Lower lobe of right lung (tissue), 2 donors: ENCODE data around the gene NRN1L. TPM values are rescaled to one million over a fixed set of nuclear protein-coding genes. Genes with fewer than 3 reads are reported as not detected.

ENCODE experiments used
- ATAC-seq, 2 donors: fragments of 200-7000 bp; cut with Tn5 transposase; one replicate each; pipeline ENCODE4 v1.9.1; 2020 to 2022; ENCODE audit warnings: mild to moderate bottlenecking in 2 of 2, moderate library complexity in 2 of 2
- DNase-seq: peaks from one replicate; pipeline ENCODE4 v3.0.0-alpha.2; 2020
- H3K27ac ChIP-seq: fragments of 200-600 bp; one replicate; pipeline ENCODE4 v1.8.0; 2022
- H3K27me3 ChIP-seq: fragments of 200-600 bp; one replicate; pipeline ENCODE4 v1.8.0; 2022; ENCODE audit warnings: low read depth
- H3K36me3 ChIP-seq: fragments of 200-600 bp; one replicate; pipeline ENCODE4 v1.8.0; 2022; ENCODE audit warnings: mild to moderate bottlenecking
- H3K4me1 ChIP-seq: fragments of 200-600 bp; one replicate; pipeline ENCODE4 v1.8.0; 2022
- H3K4me3 ChIP-seq: fragments of 200-600 bp; one replicate; pipeline ENCODE4 v1.8.0; 2022; ENCODE audit warnings: mild to moderate bottlenecking
- H3K9me3 ChIP-seq: fragments of 200-600 bp; one replicate; pipeline ENCODE4 v1.8.0; 2022
- intact Hi-C: fragments of 100-400 bp; cut with DNase I; formaldehyde crosslinking; loops from one replicate; pipeline ENCODE4 v1.11.0; 2022
- total RNA-seq: library from RNA; stranded (reverse); fragmentation: NEBNext Ultra II Directional; extraction: Animal tissue kit (Norgen Biotek cat#: 25700); gene quantifications from one replicate; pipeline ENCODE4 v1.2.1, GENCODE V29; 2021
- TF ChIP-seq, protein P1 (sequence below): fragments of 200-600 bp; IDR thresholded peaks from one replicate; pipeline ENCODE4 v1.8.0; 2022; ENCODE audit warnings: antibody characterized with exemption, mild to moderate bottlenecking
- donor health status: DM: no; HTN: yes; CAD: no; lungs with severe emphysema.

Gene NRN1L
- total RNA-seq, 1 donor from 2014 or later, result 1.7 TPM

GRCh38 chr16:67871256-67871655 lies 13.4 kb upstream of the NRN1L start:
- Histone ChIP-seq H3K4me1 (peaks cover 30% of the 10 kb centered on the region), H3K27me3 (no peaks in the 10 kb centered on the region), H3K9me3 (no peaks in the 10 kb centered on the region), H3K4me3 (no peak overlapping the region), H3K36me3 (peaks cover 63% of the 10 kb centered on the region), H3K27ac (no peak overlapping the region)
- DNase-seq (no peak), ATAC-seq (no peak)
- TF ChIP-seq, protein P1, sequence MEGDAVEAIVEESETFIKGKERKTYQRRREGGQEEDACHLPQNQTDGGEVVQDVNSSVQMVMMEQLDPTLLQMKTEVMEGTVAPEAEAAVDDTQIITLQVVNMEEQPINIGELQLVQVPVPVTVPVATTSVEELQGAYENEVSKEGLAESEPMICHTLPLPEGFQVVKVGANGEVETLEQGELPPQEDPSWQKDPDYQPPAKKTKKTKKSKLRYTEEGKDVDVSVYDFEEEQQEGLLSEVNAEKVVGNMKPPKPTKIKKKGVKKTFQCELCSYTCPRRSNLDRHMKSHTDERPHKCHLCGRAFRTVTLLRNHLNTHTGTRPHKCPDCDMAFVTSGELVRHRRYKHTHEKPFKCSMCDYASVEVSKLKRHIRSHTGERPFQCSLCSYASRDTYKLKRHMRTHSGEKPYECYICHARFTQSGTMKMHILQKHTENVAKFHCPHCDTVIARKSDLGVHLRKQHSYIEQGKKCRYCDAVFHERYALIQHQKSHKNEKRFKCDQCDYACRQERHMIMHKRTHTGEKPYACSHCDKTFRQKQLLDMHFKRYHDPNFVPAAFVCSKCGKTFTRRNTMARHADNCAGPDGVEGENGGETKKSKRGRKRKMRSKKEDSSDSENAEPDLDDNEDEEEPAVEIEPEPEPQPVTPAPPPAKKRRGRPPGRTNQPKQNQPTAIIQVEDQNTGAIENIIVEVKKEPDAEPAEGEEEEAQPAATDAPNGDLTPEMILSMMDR, result no peak
- intact Hi-C loops, result no loop called here

DNA sequence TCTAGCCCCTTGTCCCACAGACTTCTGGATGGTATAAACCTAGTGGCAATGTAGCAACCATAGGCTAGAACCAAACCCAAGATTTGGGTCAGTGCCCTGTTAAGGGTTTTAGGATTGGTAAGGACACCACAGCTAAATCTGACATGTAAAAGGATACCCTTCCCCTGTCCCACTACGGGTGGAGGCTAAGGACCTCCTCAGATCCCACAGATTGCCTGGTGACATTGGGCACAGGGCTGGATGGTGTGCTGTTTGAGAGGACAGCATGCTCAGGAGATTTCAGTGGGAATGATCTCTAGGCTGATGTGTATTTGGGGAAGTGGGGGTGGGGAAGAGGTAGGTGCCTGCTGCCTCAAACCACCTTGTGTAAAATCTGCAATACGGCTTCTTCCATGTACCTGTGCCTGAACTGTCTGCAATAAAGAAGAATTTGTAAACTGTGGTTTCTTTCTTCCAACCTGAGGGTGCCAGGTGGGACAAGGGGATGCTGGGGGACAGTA lies 12.5 kb upstream of the NRN1L start:
- DNase-seq (no peak), ATAC-seq (no peak)
- peak overlapping the region; percentile 90 for H3K27ac ChIP-seq
- H3K4me3 ChIP-seq, result peak overlapping the region; percentile 99
- TF ChIP-seq, protein P1, result no peak
- peaks cover 63% of the 10 kb centered on the region for H3K36me3 ChIP-seq
- intact Hi-C loops, result no loop called here
- peaks cover 30% of the 10 kb centered on the region for H3K4me1 ChIP-seq
- no peaks in the 10 kb centered on the region for H3K9me3 ChIP-seq
- no peaks in the 10 kb centered on the region for H3K27me3 ChIP-seq

DNA sequence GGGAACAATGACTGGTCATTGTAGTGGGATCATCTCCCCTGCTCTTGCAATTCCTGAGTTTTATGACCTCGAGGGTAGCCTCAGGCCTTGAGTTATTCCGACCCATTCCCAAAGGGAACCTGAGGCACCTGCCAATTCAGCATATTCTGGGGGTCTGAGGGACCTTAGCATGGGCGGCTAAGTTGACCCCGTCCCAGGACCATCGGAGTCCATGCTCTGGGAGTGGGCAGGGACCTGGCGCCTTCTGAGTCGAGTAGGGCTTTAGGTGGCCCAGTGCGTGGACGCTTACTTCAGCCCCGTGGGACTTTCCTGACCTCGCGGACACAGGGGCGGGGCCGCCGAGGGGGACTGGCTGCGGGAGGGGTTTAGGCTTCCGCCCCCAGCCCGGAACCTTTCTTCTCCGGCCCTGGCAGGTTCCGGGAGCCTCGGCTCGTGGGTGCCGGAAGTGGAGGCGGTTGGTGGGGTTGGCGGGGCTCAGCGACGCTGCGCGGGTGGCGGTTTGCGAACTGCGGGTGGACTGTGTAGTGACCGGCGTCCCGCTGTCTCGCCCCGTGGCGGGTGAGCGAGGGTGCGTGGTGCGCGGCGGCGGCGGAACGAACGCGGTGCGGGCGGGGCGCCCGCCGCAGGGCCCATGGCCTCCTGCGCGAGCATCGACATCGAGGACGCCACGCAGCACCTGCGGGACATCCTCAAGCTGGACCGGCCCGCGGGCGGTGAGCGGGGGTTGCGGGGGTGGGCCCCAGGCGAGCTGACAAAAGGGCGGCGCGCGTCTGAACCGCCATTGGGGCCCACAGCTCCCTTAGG lies 11.9 kb upstream of the NRN1L start, which contains the start of gene EDC4:
EDC4 (plus strand) TSS at position 422 of the 804 bp plus-strand sequence; CDS start at position 632, 210 bp downstream.
- H3K36me3 ChIP-seq, result peaks cover 63% of the 10 kb centered on the region
- intact Hi-C loops, result no loop called here
- peak; percentile 94 to 95 for ATAC-seq
- H3K27me3 ChIP-seq, result no peaks in the 10 kb centered on the region
- peak within 1 kb of the TSS; percentile 90 for H3K27ac ChIP-seq
- DNase-seq, result peak; percentile 91
- H3K4me3 ChIP-seq, result peak within 1 kb of the TSS; percentile 99
- H3K4me1 ChIP-seq, result peaks cover 30% of the 10 kb centered on the region
- TF ChIP-seq, protein P1, result no peak
- no peaks in the 10 kb centered on the region for H3K9me3 ChIP-seq

GRCh38 chr16:67873435-67874370 lies 11.0 kb upstream of the NRN1L start:
- H3K36me3 ChIP-seq, result peaks cover 63% of the 10 kb centered on the region
- H3K4me1 ChIP-seq, result peaks cover 30% of the 10 kb centered on the region
- ATAC-seq (peak; percentile 10 to 32), DNase-seq (no peak)
- intact Hi-C loops, result no loop called here
- TF ChIP-seq, protein P1, result no peak
- H3K9me3 ChIP-seq, result no peaks in the 10 kb centered on the region
- peak overlapping the region; percentile 90 for H3K27ac ChIP-seq
- peak overlapping the region; percentile 99 for H3K4me3 ChIP-seq
- H3K27me3 ChIP-seq, result no peaks in the 10 kb centered on the region

GRCh38 chr16:67874372-67874771 lies 10.3 kb upstream of the NRN1L start:
- DNase-seq (no peak), ATAC-seq (no peak)
- peaks cover 30% of the 10 kb centered on the region for H3K4me1 ChIP-seq
- TF ChIP-seq, protein P1, result no peak
- peaks cover 63% of the 10 kb centered on the region for H3K36me3 ChIP-seq
- peak overlapping the region; percentile 99 for H3K4me3 ChIP-seq
- H3K9me3 ChIP-seq, result no peaks in the 10 kb centered on the region
- no peak overlapping the region for H3K27ac ChIP-seq
- no peaks in the 10 kb centered on the region for H3K27me3 ChIP-seq
- intact Hi-C loops, result no loop called here
